ENCODE results near the gene PRKD2.
A peak's percentile ranks its signal among the peaks of the same experiment; 100 is the strongest.

The PRKD2 gene

DNA sequence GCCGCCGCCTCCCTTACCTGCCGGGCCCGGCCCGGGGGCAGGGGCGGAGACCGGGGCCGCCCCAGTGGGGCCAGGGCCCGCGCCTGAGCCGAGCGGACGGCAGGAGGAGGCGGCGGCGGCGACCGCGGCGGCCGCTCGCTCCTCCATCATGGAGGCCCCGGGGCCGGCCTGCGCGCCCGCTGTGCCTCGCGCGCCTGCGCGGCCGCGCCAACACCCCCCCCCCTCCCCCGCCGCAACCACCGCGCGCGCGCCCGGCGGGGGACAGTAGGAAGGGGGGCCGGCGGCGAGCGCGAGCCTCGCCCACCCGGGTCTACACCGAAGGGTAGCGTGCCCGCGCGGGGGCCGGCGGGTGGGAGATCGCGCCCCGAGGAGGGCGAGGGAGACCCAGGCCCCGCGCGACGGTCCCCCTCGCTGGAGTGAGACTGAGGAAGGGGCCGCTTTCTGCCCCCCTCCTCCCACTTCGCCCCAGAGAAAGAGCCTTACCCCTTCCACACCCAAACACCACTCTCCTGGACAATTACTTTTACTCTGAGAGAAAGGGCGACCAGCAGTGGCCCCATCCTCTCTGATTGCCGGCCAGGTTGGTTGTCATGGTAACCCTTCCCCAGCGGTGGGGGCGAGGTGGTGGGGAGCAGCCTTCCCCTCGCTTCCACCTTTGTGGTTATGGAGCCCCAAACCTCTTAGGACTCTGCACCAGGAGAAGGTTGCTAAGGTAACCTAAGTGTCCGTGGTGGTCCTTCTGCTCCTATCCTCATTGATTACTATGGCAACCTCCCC is 29.6 kb upstream of the PRKD2 start, which contains the start of gene STRN4:
Gene STRN4 (minus strand): TSS at position 170 of the 777 bp plus-strand sequence. CDS start 20 bp downstream, at position 150.
- peak; percentile 96 for DNase-seq (ENCODE audit: low spot score)
- TF ChIP-seq, protein P1, sequence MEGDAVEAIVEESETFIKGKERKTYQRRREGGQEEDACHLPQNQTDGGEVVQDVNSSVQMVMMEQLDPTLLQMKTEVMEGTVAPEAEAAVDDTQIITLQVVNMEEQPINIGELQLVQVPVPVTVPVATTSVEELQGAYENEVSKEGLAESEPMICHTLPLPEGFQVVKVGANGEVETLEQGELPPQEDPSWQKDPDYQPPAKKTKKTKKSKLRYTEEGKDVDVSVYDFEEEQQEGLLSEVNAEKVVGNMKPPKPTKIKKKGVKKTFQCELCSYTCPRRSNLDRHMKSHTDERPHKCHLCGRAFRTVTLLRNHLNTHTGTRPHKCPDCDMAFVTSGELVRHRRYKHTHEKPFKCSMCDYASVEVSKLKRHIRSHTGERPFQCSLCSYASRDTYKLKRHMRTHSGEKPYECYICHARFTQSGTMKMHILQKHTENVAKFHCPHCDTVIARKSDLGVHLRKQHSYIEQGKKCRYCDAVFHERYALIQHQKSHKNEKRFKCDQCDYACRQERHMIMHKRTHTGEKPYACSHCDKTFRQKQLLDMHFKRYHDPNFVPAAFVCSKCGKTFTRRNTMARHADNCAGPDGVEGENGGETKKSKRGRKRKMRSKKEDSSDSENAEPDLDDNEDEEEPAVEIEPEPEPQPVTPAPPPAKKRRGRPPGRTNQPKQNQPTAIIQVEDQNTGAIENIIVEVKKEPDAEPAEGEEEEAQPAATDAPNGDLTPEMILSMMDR (IDR thresholded peaks at IDR 0.05; ENCODE audit: extremely low read depth, missing control alignments): no peak

DNA sequence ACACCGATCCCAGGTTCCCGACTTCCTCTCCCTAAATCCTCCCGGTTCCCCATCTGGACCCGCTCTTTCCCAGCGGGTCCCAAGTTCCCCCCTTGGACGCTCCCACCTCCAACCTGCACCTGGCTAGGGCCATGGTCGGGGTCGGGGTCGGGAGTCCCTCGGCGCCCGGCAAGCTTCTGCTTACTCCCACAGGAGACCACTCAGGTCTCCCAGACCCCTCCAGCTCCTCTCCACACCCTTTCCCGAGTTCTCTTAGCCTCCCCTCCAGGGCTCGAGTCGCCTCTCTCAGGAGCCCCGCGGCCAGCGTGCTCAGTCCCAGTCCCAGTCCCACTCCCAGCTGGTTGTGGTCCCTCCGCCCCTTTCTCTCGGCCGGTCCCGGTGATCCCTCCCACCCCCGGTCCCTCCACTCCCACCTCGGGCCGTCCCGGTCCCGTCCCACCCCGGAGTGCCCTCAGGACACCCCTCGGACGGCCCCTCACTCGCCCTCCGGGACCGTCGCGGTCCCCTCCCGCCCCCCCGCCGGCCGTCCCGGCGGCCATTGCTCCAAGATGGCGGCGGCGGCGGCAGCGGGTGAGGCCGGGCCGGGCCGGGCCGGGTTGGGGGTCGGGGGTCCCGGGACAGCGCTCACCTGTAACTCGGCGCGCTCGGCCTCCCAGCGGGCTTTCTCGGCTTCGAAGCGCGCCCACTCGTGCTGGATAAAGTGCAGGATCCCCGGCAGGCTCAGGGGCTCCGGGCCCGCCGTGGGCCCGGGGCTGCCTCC is 28.8 kb upstream of the PRKD2 start, which contains the start of gene FKRP:
Gene FKRP (plus strand): TSS at position 537 of the 760 bp plus-strand sequence. CDS start 9,394 bp downstream, outside the sequence.
- TF ChIP-seq, protein P1 (IDR thresholded peaks at IDR 0.05; ENCODE audit: extremely low read depth, missing control alignments): no peak

DNA sequence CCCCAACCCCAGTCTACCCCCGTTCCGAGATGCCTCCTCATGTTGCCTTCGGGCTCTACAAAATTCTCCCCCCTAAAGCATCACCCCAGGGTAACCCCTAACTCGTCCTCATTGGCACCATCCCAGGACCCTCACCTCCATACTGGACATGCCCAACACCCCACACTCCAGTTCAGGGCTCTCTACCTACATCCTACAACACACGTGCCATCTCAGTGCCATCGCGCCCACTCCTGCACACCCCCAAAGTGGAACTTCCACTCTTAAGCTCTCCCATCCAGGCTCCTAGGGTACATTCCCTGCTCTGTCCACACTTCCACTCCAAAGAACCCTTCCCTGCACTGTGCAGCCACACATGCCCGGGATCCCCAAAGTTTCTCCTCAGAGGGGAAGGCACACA is 28.1 kb upstream of the PRKD2 start:
- DNase-seq (ENCODE audit: low spot score): no peak
- TF ChIP-seq, protein P1 (IDR thresholded peaks at IDR 0.05; ENCODE audit: extremely low read depth, missing control alignments): no peak

More for the DNA sequence above, 28.8 kb upstream of the PRKD2 start, which contains the start of gene FKRP:
- peak; percentile 77 for DNase-seq (ENCODE audit: low spot score)

DNA sequence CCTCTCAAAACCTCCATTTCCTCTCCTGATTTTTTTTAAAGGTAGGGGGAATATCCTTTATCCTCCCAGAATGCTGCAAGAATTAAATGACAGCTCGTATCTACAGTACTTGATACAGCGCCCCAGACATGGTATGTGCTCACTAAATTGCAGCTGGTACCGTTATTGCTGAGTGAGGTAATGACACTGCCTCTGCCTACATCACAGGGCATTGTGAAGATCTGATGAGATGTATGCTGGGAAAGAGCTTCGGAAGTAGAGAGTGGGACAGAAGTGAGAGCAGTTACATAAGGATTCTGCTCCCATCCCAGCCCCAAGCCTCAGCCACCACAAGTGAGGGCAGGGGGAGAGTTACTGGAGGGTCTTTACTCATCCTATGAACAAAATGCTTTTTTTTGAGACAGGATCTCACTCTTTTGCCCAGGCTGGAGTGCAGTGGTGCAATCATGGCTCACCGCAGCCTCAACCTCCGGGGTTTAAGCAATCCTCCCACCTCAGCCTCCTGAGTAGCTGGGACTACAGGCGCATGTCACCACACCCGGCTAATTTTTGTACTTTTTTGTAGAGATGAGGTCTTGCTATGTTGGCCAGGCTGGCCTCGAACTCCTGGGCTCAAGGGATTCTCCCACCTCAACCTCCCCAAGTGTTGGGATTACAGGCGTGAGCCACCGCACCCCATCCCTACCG is 27.2 kb upstream of the PRKD2 start:
- no peak for DNase-seq (ENCODE audit: low spot score)

DNA sequence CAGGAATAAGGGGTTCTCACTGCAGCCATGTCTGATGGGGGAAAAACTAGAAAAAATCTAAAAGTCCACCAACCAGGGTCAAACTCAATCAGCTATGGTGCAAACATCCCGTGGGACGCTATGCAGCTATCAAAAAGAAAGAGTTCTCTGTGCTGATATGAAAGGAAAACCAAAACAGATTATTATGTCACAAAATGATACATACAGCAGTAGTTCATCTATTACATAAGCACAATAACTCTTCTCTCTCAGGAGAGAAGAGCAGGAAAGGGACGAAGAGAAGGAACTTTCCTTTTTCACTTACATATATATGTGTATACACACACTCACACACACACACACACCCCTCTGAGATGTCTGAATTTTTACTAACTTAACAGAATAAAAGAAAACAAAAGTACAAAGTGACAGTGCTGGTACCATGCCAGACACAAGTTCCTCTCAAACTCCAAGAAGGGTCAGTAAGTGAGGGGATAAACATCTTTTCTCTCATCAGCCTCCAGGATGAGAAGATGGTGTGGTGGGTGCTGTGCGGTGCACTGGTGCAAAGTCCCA is 26.1 kb upstream of the PRKD2 start:
- TF ChIP-seq, protein P1 (IDR thresholded peaks at IDR 0.05; ENCODE audit: extremely low read depth, missing control alignments): no peak
- no peak for DNase-seq (ENCODE audit: low spot score)

More for the DNA sequence above, 27.2 kb upstream of the PRKD2 start:
- TF ChIP-seq, protein P1 (IDR thresholded peaks at IDR 0.05; ENCODE audit: extremely low read depth, missing control alignments): no peak

DNA sequence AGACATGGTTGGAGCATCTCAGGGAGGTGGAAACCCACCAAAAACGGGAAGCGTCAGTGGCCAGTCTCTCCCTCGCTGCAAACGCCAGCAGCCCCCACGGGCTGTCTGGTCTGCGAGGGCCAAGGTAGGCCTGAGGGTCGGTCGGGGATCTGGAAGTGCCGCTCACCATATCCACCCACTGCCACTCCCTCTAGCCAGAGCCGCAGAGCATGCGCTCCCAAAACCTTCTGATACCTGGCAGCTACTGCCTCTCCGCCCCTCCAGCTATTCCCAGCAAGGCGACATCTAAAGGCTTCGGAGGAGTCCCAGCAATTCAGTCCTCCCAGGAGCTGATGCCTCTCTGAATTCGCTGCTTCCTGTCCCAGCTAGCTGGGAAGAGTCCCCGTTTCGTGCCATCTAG is 24.5 kb upstream of the PRKD2 start:
- no peak for DNase-seq (ENCODE audit: low spot score)
- TF ChIP-seq, protein P1 (IDR thresholded peaks at IDR 0.05; ENCODE audit: extremely low read depth, missing control alignments): no peak
